Hindlimb muscle (tissue), 1 donor: ENCODE measurements around the gene CCDC177. TPM values are rescaled to one million over a fixed set of nuclear protein-coding genes. Genes with fewer than 3 reads are reported as not detected.

Experiments
- DNase-seq: peaks from one replicate; pipeline ENCODE4 v3.0.0-alpha.2; 2013
- polyA plus RNA-seq: library from polyadenylated mRNA; unstranded; fragments of 120-200 nt; gene quantifications from one replicate; pipeline ENCODE4 v1.2.1, GENCODE V29; 2013; ENCODE audit not compliant: insufficient read length

CCDC177 gene
- polyA plus RNA-seq, 1 donor, result not detected

DNA sequence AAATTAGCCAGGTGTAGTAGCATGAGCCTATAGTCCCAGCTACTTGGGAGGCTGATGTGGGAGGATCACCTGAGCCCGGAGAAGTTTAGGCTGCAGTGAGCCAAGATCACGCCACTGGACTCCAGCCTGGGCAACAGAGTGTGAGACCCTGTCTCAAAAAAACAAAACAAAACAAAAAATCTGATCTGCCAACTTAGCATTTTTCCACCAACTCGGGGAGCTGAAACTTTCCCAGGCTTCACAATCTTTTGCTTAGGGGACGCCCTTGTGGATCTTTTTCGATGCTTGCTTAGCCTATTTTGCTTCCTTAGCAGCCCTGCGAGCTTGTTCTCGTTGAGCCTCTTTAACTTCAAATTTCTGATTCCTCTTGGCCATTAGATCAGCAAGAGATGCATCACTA, 13.8 kb downstream of the CCDC177 start:
- DNase-seq, result no peak

GRCh38 chr14:69559581-69560011, 15.1 kb downstream of the CCDC177 start:
- no peak for DNase-seq

GRCh38 chr14:69558774-69559173, 15.9 kb downstream of the CCDC177 start:
- no peak for DNase-seq

GRCh38 chr14:69554500-69554899, 20.2 kb downstream of the CCDC177 start:
- DNase-seq, result no peak

DNA sequence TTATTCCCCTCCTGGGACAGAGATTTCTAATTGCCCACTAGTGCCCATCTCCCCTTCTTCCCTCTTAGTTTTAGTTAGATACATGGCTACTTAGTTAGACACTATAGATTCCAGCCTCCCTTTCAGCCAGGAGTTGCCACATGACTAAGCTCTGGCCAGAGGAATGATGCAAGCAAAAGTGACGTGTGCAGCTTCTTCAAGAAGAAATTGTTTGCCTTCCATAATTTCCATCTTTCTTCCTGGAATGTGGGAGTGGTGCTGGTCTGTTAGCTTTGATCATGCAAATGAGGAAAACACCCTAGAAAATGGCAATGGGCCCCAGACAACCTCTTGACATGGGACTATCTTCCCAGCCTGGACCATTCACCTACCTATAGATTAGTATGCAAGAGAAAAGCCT, 21.4 kb downstream of the CCDC177 start:
- DNase-seq, result no peak

GRCh38 chr14:69551511-69551910, 23.2 kb downstream of the CCDC177 start:
- no peak for DNase-seq

- no peak for DNase-seq
Observed at GRCh38 chr14:69548566-69548965, 26.1 kb downstream of the CCDC177 start.

GRCh38 chr14:69547701-69548348, 26.8 kb downstream of the CCDC177 start:
- DNase-seq, result no peak

DNA sequence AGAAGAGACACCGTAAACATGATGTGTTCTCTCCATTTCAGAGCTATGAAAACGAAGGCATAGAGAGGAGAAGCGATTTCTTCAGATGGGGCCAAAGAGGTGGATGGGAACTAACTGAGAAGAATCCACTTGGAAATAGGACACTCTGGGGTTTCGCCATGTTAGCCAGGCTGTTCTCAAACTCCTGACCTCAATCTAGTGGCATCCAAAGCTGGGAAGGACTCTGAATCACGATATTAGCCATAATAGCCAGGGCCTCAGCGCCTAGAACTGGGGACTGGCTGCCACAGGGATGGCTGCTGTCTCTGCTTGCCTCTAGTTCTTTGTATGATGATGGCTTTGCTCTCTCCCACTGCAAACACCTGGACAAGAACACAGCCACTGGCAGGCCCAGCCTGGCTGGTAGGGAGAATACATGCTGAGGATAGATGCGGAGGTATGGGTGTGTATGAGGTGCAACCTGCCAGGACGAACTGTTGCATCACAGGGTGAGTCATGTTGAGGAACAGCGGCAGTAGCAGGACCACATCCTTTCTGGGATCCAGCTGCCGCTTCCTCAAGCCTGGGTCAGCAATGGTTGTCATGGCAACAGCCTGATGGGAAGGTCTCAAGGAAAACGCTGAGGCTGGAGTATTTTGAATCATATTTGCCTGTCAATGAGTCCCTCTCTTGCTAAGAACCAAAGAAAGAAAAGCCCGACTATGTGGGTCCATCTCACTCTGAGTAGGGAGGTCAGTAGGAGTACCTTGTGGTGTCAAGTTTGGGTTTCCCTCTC, 31.1 kb downstream of the CCDC177 start:
- no peak for DNase-seq

- no peak for DNase-seq
Observed at GRCh38 chr14:69542311-69542710, 32.4 kb downstream of the CCDC177 start.

GRCh38 chr14:69540654-69541335, 33.9 kb downstream of the CCDC177 start:
- no peak for DNase-seq

GRCh38 chr14:69539631-69540410, 34.9 kb downstream of the CCDC177 start:
- no peak for DNase-seq

DNA sequence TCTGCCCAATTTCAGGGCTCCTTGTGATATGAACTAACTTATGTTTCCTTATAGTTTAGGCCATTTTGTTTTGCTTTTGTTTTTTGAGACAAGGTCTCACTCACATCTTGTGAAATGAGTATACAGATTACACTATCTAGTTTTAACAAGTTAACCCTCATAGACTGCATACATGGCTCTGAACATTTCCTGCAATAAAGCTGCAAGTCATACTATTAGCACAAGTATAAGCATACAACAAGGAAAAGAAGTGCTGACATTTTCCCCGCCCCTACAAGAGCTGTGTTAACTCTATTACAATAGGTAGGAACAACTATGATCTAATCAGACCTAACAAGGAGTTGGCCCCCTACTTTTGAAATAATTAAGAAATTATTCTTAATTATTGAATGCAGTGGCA, 35.9 kb downstream of the CCDC177 start:
- no peak for DNase-seq

- no peak for DNase-seq
Observed at GRCh38 chr14:69537900-69538299, 36.8 kb downstream of the CCDC177 start.

GRCh38 chr14:69536971-69537370, 37.7 kb downstream of the CCDC177 start:
- no peak for DNase-seq

- peak; percentile 22 for DNase-seq
Observed at GRCh38 chr14:69535230-69535848, 39.3 kb downstream of the CCDC177 start.

GRCh38 chr14:69532561-69533340, 41.9 kb downstream of the CCDC177 start:
- DNase-seq, result no peak

- DNase-seq, result no peak
Observed at GRCh38 chr14:69531135-69531534, 43.5 kb downstream of the CCDC177 start.

- no peak for DNase-seq
Observed at GRCh38 chr14:69530095-69530494, 44.6 kb downstream of the CCDC177 start.

GRCh38 chr14:69529563-69529962, 45.1 kb downstream of the CCDC177 start:
- no peak for DNase-seq

DNA sequence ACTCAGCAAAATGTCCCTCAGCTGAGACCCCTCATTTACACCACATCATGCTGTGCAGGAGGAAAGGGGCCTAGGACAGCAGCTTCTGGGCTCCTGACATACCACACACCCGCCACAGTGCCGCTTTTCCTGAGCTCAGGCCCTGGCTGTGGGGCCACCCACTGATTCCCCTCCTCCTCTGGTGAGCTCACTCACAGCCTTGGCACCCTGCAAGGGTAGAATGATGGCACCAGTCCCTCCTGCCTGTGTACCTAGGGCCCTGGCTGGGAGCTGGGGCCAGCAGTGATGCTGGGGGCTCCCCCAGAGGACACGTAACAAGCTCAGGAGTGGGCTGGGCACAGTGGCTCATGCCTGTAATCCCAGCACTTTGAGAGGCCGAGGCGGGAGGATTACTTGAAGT, 45.7 kb downstream of the CCDC177 start:
- no peak for DNase-seq

DNA sequence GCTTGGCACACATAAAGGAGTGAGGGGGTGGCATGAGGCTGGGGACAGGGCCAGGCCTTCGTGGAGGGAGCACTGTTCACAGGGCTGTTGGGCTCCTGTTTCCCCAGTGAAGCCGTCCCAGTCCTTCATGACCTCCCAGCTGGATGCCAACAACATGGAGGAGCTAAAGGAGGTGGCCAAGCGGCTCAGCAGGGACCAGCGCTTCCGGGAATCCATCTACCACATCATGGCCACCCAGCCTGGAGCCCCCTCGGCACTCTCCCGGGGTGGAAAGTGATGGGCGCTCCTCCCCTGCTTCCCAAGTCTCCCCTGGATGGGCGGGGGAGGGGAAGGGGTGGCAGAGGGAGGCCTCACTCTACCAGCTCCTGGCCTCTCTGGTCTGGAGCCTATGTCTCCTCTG, 46.5 kb downstream of the CCDC177 start:
- no peak for DNase-seq
